ENCODE results near the gene IL17RC.
A peak's percentile ranks its signal among the peaks of the same experiment; 100 is the strongest.

IL17RC gene

DNA sequence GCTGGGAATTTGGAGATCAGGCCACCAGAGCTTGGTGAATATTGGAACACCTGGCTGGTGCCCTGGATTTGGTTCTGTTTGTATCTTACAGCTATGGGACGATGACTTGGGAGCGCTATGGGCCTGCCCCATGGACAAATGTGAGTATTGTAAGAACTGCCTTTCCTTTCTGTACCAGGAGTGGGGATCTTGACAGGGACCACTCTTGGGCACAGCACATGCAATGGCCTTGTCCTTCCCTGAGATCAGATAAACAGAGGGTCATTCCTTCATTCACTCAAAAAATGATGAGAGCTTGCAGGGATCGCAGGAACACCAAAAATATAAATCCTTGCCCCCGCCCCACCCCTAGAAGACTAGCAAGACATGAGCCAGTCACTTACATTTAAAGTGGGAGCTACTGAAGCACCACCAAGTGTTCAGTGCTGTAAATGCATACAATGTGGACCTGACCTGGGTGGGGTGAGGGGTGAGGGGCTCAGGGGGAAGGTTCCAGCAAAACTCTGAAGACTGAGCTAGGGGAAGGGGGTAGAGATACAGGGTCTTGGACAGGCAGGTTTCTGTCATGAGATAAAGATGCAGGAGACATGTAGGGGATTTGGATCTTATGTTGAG, 14.0 kb downstream of the IL17RC start:
- H3K27ac ChIP-seq, result no peak overlapping the region
- TF ChIP-seq, protein P1, sequence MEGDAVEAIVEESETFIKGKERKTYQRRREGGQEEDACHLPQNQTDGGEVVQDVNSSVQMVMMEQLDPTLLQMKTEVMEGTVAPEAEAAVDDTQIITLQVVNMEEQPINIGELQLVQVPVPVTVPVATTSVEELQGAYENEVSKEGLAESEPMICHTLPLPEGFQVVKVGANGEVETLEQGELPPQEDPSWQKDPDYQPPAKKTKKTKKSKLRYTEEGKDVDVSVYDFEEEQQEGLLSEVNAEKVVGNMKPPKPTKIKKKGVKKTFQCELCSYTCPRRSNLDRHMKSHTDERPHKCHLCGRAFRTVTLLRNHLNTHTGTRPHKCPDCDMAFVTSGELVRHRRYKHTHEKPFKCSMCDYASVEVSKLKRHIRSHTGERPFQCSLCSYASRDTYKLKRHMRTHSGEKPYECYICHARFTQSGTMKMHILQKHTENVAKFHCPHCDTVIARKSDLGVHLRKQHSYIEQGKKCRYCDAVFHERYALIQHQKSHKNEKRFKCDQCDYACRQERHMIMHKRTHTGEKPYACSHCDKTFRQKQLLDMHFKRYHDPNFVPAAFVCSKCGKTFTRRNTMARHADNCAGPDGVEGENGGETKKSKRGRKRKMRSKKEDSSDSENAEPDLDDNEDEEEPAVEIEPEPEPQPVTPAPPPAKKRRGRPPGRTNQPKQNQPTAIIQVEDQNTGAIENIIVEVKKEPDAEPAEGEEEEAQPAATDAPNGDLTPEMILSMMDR (conservative IDR thresholded peaks at IDR 0.05), result peak; percentile 50; the same call in 1 of the 2 replicates

DNA sequence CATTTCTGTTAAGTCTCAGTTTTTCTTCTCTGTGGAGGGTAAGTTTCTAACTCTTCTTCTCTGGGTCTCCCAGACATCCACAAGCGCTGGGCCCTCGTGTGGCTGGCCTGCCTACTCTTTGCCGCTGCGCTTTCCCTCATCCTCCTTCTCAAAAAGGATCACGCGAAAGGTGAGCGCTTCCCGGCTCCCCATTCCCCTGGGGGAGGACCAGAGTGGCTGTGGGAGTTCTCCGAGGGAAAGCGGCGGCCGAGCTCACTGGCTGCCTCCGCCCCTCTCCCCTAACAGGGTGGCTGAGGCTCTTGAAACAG, 15.6 kb downstream of the IL17RC start:
- H3K27ac ChIP-seq, result peak overlapping the region; percentile 99
- TF ChIP-seq, protein P1 (conservative IDR thresholded peaks at IDR 0.05), result no peak

DNA sequence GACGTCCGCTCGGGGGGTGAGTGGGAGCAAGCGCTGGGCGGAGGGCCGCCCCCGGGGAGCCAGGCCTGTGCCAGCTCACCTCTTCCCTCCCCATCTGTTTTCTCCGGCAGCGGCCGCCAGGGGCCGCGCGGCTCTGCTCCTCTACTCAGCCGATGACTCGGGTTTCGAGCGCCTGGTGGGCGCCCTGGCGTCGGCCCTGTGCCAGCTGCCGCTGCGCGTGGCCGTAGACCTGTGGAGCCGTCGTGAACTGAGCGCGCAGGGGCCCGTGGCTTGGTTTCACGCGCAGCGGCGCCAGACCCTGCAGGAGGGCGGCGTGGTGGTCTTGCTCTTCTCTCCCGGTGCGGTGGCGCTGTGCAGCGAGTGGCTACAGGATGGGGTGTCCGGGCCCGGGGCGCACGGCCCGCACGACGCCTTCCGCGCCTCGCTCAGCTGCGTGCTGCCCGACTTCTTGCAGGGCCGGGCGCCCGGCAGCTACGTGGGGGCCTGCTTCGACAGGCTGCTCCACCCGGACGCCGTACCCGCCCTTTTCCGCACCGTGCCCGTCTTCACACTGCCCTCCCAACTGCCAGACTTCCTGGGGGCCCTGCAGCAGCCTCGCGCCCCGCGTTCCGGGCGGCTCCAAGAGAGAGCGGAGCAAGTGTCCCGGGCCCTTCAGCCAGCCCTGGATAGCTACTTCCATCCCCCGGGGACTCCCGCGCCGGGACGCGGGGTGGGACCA, 16.1 kb downstream of the IL17RC start:
- peak overlapping the region; percentile 99 for H3K27ac ChIP-seq
- TF ChIP-seq, protein P1 (conservative IDR thresholded peaks at IDR 0.05), result peak; percentile 88

DNA sequence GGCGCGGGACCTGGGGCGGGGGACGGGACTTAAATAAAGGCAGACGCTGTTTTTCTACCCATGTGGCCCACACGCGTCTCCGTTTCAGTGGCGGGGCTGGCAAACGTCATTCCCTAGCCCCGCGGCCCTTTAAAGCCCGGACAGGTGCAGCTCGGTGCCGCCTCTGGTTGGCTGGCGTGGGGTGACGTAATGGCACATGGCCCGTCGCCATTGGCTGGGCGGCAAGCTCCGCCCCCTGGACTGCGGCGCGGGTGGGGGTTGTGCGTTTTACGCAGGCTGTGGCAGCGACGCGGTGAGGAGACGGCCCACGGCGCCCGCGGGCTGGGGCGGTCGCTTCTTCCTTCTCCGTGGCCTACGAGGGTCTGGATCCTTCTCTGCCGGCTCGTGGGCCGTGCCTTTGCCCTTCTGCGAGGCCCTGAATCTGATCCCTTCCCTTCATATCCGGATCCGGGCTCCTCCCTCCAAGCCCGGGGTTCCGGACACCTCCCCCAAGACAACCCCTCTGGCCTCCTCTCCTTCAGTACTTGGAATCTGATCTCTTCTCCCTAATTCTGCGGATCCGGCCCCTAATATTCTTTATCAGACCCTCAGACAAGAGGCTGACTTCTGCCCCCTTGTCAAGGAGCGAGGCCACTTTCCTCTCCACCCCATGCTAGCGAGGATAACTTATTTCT, 16.8 kb downstream of the IL17RC start, which contains the start of gene CRELD1:
Gene CRELD1, plus strand, starts transcription at position 274 of the 674 bp plus-strand sequence. CDS start 605 bp downstream, outside the sequence.
- TF ChIP-seq, protein P1 (conservative IDR thresholded peaks at IDR 0.05), result no peak
- peak within 1 kb of the TSS; percentile 99 for H3K27ac ChIP-seq

DNA sequence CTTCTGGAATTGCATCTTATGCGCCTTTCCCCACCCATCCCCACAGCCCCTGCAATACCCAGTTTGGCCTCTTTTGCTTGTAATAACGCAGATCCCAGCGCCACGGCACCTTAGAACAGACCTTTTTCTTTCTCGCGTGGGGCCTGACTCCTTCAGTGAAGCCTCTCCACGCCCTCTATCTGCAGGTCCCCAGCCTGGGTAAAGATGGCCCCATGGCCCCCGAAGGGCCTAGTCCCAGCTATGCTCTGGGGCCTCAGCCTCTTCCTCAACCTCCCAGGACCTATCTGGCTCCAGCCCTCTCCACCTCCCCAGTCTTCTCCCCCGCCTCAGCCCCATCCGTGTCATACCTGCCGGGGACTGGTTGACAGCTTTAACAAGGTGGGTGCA, 17.3 kb downstream of the IL17RC start:
- peak overlapping the region; percentile 99 for H3K27ac ChIP-seq

DNA sequence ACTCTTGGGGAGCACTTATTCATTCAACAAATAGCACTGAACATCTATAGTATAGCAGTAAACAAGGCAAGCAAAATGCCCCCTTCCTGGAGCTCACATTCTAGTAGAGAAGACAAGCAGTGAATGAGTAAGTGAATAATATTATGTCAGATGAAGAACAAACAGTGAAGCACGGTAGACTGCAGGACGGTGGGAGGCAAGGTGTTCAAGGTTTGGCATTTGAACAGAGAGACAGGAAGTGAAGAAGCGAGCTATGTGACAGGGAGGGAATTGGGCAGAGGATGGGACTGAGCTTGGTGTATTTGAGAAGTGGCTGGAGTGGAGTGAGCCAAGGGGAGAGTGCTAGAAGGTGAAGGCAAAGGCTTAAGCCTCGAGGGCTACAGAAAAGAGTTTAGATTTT, 18.1 kb downstream of the IL17RC start:
- TF ChIP-seq, protein P1 (conservative IDR thresholded peaks at IDR 0.05), result no peak
- H3K27ac ChIP-seq, result peak overlapping the region; percentile 99; the same call in 1 of the 2 replicates

More for the DNA sequence above, 17.3 kb downstream of the IL17RC start:
- TF ChIP-seq, protein P1 (conservative IDR thresholded peaks at IDR 0.05), result peak; percentile 35

DNA sequence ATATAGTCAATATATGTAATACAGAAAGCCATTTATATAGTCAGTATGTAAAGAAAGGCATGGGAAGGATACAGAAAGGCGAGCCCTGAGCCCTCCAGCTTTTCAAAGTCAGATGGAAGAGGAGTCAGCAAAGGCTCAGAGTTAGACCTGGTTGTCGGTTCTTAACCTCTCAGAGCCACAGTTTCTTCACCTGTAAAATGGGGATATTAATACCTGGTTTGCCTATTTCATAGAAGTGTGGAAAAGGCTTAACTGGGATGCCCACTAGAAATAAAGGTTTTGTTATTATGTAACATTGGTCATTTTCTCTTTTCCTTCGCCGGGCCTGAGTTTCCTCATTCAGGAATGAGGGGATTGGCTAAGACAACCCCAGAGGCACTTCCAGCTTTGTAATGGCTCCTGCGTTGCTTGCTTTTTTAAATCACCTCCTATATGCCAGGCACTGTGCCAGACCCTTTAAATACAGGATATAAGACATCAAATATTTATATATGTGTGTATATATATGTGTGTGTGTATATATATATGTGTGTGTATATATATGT, 19.1 kb downstream of the IL17RC start:
- no peak overlapping the region; the same call in 1 of the 2 replicates for H3K27ac ChIP-seq
- TF ChIP-seq, protein P1 (conservative IDR thresholded peaks at IDR 0.05), result no peak
